Liver (tissue), 9 donors: ENCODE measurements around the gene DLK1. TPM values are rescaled to one million over a fixed set of nuclear protein-coding genes. Genes with fewer than 3 reads are reported as not detected.

Source experiments
- DNase-seq: peaks from one replicate; pipeline ENCODE4 v3.0.0-alpha.2; 2017; ENCODE audit warnings: low spot score
- H3K27ac ChIP-seq, 2 donors: one replicate each; pipeline ENCODE4 v1.7.0; 2013; ENCODE audit warnings: inconsistent platforms in 2 of 2, low read length in 2 of 2, control low read depth in 1 of 2, low read depth in 1 of 2, mild to moderate bottlenecking in 1 of 2
- H3K27me3 ChIP-seq, 4 donors: one replicate each; pipeline versions ENCODE4 v1.6.1 to v1.7.0; 2013; ENCODE audit warnings: low read length in 3 of 4, inconsistent platforms in 1 of 4, mild to moderate bottlenecking in 1 of 4, moderate library complexity in 1 of 4; ENCODE audit not compliant: control insufficient read depth in 4 of 4, insufficient read depth in 4 of 4
- H3K36me3 ChIP-seq, 4 donors: one replicate each; pipeline versions ENCODE4 v1.6.1 to v1.7.0; 2013; ENCODE audit warnings: low read length in 3 of 4, mild to moderate bottlenecking in 3 of 4, low read depth in 1 of 4, moderate library complexity in 1 of 4; ENCODE audit not compliant: control insufficient read depth in 4 of 4, insufficient read depth in 3 of 4
- H3K4me1 ChIP-seq, 4 donors: one replicate each; pipeline versions ENCODE4 v1.6.1 to v1.7.0; 2013; ENCODE audit warnings: low read length in 3 of 4, mild to moderate bottlenecking in 3 of 4, moderate library complexity in 1 of 4; ENCODE audit not compliant: control insufficient read depth in 4 of 4, insufficient read depth in 4 of 4
- H3K4me3 ChIP-seq, 3 donors: one replicate each; pipeline versions ENCODE4 v1.6.1 to v1.7.0; 2013; ENCODE audit warnings: low read length in 3 of 3, control low read depth in 1 of 3, low read depth in 1 of 3, mild to moderate bottlenecking in 1 of 3
- H3K9ac ChIP-seq, 2 donors: one replicate each; pipeline ENCODE4 v1.7.0; 2013; ENCODE audit warnings: low read length in 2 of 2, mild to moderate bottlenecking in 2 of 2, moderate library complexity in 2 of 2, control low read depth in 1 of 2, low read depth in 1 of 2
- H3K9me3 ChIP-seq, 4 donors: one replicate each; pipeline versions ENCODE4 v1.6.1 to v1.7.0; 2013; ENCODE audit warnings: low read length in 3 of 4; ENCODE audit not compliant: control insufficient read depth in 4 of 4
- CTCF ChIP-seq: fragments of 150-350 bp; IDR thresholded peaks from 2 replicates; pipeline ENCODE4 v1.5.1; 2017; ENCODE audit warnings: improper control_type of control experiment, low read depth, low read length; ENCODE audit not compliant: missing input control
- EGR1 ChIP-seq, 2 donors: IDR thresholded peaks; 2 replicates each; pipeline ENCODE4 v1.6.1; 2016 to 2018; ENCODE audit warnings: antibody characterized with exemption in 2 of 2, low read depth in 2 of 2
- FOXA1 ChIP-seq: IDR thresholded peaks from 2 replicates; pipeline ENCODE4 v1.6.1; 2016; ENCODE audit warnings: antibody characterized with exemption
- FOXA2 ChIP-seq: IDR thresholded peaks from 2 replicates; pipeline ENCODE4 v1.6.1; 2016; ENCODE audit warnings: antibody characterized with exemption
- GABPA ChIP-seq, 2 donors: IDR thresholded peaks in 1 of 2; conservative IDR thresholded peaks in 1 of 2; 2 replicates each; pipeline ENCODE4 v1.6.1; 2016; ENCODE audit warnings: antibody characterized with exemption in 2 of 2, mild to moderate bottlenecking in 1 of 2, moderate library complexity in 1 of 2
- HNF4A ChIP-seq, 2 donors: conservative IDR thresholded peaks; 2 replicates each; pipeline ENCODE4 v1.6.1; 2016; ENCODE audit warnings: antibody characterized with exemption in 2 of 2, mild to moderate bottlenecking in 2 of 2
- HNF4G ChIP-seq: IDR thresholded peaks from 2 replicates; pipeline ENCODE4 v1.6.1; 2016; ENCODE audit warnings: antibody characterized with exemption
- JUND ChIP-seq, 2 donors: IDR thresholded peaks; 2 replicates each; pipeline ENCODE4 v1.6.1; 2016; ENCODE audit warnings: antibody characterized with exemption in 2 of 2
- MAX ChIP-seq: IDR thresholded peaks from 2 replicates; pipeline ENCODE4 v1.6.1; 2016; ENCODE audit warnings: antibody characterized with exemption
- NR2F2 ChIP-seq: IDR thresholded peaks from 2 replicates; pipeline ENCODE4 v1.6.1; 2016; ENCODE audit warnings: antibody characterized with exemption
- RAD21 ChIP-seq, 2 donors: IDR thresholded peaks; 2 replicates each; pipeline ENCODE4 v1.6.1; 2016; ENCODE audit warnings: antibody characterized with exemption in 2 of 2, mild to moderate bottlenecking in 2 of 2
- RXRA ChIP-seq, 2 donors: IDR thresholded peaks; 2 replicates each; pipeline ENCODE4 v1.6.1; 2017 to 2018; ENCODE audit warnings: antibody characterized with exemption in 2 of 2, mild to moderate bottlenecking in 1 of 2
- TAF1 ChIP-seq: conservative IDR thresholded peaks from 2 replicates; pipeline ENCODE4 v1.6.1; 2016; ENCODE audit warnings: antibody characterized with exemption, mild to moderate bottlenecking
- ZBTB33 ChIP-seq: IDR thresholded peaks from 2 replicates; pipeline ENCODE4 v1.6.1; 2016; ENCODE audit warnings: antibody characterized with exemption
- WGBS: extraction: QIAGEN DNeasy Blood & Tissue Kit; methylation state at CpG from one replicate; pipeline ENCODE4 v1.1.7; 2013; 5-methylcytosine and 5-hydroxymethylcytosine counted together
- polyA plus RNA-seq, 2 donors: library from polyadenylated mRNA; stranded (reverse) in 1 of 2; unstranded in 1 of 2; fragments of 200-250 nt in 1 of 2; fragments of >200 nt in 1 of 2; fragmentation: Nextera tagmentation in 1 of 2; extraction: Ambion mirVana in 1 of 2; gene quantifications; one replicate each; pipeline versions ENCODE4 v1.2.1 to v1.2.3, GENCODE V29; 2013 to 2015
- total RNA-seq, 2 donors: library from RNA; depleted of rRNA; stranded (reverse); fragments of >200 nt; gene quantifications; one replicate each; pipeline ENCODE4 v1.2.3, GENCODE V29; 2014
- donor health status: healthy.
- donor health status: healthy.
- donor health status: healthy.
- donor health status: healthy.
- donor health status: healthy.

The DLK1 gene
- total and polyA plus RNA-seq, 4 donors: 0.42 to 331 (median 1.8) TPM; not detected in 1

GRCh38 chr14:100770605-100771120 is 44.0 kb downstream of the DLK1 start (continued):
- TF ChIP-seq FOXA2 (no peak), GABPA (IDR thresholded peaks at IDR 0.05 in 1 of 2, conservative IDR thresholded peaks at IDR 0.05 in 1 of 2) (no peak), MAX (no peak), RXRA (IDR thresholded peaks at IDR 0.05) (no peak), NR2F2 (no peak)

- H3K4me3 ChIP-seq: no peak overlapping the region
- H3K4me1 ChIP-seq: no peaks in the 10 kb centered on the region
- no peak overlapping the region for H3K27ac ChIP-seq
- no peaks in the 10 kb centered on the region for H3K27me3 ChIP-seq
- H3K36me3 ChIP-seq: no peaks in the 10 kb centered on the region
- TF ChIP-seq MAX (no peak), HNF4G (no peak), EGR1 (IDR thresholded peaks at IDR 0.05; ENCODE audit: low read depth in 2 of 2) (no peak)
- 62% methylated on average over 13 of the region's 13 CpGs for WGBS
- no peak overlapping the region for H3K9ac ChIP-seq
- DNase-seq: no peak
- no peaks in the 10 kb centered on the region for H3K9me3 ChIP-seq
These were observed 44.6 kb downstream of the DLK1 start for GRCh38 chr14:100771121-100771800.

GRCh38 chr14:100772607-100773165 is 46.0 kb downstream of the DLK1 start:
- Histone ChIP-seq H3K27me3 (no peaks in the 10 kb centered on the region), H3K9ac (no peak overlapping the region), H3K9me3 (no peaks in the 10 kb centered on the region), H3K4me1 (no peaks in the 10 kb centered on the region), H3K27ac (no peak overlapping the region), H3K36me3 (no peaks in the 10 kb centered on the region), H3K4me3 (no peak overlapping the region)
- no peak for DNase-seq
- 88% methylated on average over 9 of the region's 9 CpGs for WGBS
- TF ChIP-seq JUND (IDR thresholded peaks at IDR 0.05): no peak
- no peak for TF ChIP-seq TAF1
- no peak for TF ChIP-seq EGR1 (IDR thresholded peaks at IDR 0.05; ENCODE audit: low read depth in 2 of 2)
- TF ChIP-seq ZBTB33: no peak
- TF ChIP-seq RAD21 (IDR thresholded peaks at IDR 0.05): no peak
- no peak for TF ChIP-seq FOXA1
- no peak for TF ChIP-seq CTCF
- TF ChIP-seq HNF4A (conservative IDR thresholded peaks at IDR 0.05): no peak
- TF ChIP-seq FOXA2: no peak
